DND-41 (cell line): ENCODE data around the gene PHC2.

Experiments
- ATAC-seq: fragments of 200-7000 bp; cut with Tn5 transposase; 3 replicates; pipeline ENCODE4 v1.9.1; 2021; ENCODE audit warnings: low read depth; ENCODE audit not compliant: insufficient read depth
- DNase-seq: peaks from one replicate; pipeline ENCODE4 v3.0.0-alpha.2; 2020
- H2AFZ ChIP-seq: 2 replicates; pipeline ENCODE4 v1.6.0; 2012; ENCODE audit warnings: low read depth, low read length
- H3K27ac ChIP-seq: 2 replicates; pipeline ENCODE4 v1.5.1; 2012; ENCODE audit warnings: low read length, inconsistent platforms
- H3K27me3 ChIP-seq: fragments of 200-600 bp; sonication (generic); 2 replicates; pipeline ENCODE4 v1.6.0; 2012; ENCODE audit warnings: low read length, mild to moderate bottlenecking, inconsistent platforms; ENCODE audit not compliant: insufficient read depth, poor library complexity
- H3K36me3 ChIP-seq: 2 replicates; pipeline ENCODE4 v1.5.1; 2012; ENCODE audit warnings: low read length, inconsistent platforms; ENCODE audit not compliant: insufficient read depth
- H3K4me1 ChIP-seq: 2 replicates; pipeline ENCODE4 v1.5.1; 2012; ENCODE audit warnings: mild to moderate bottlenecking, low read length; ENCODE audit not compliant: insufficient read depth
- H3K4me2 ChIP-seq: 2 replicates; pipeline ENCODE4 v1.6.0; 2012; ENCODE audit warnings: mild to moderate bottlenecking, moderate library complexity, low read length, inconsistent platforms; ENCODE audit not compliant: insufficient read depth
- H3K4me3 ChIP-seq, 2 experiments: fragments of 200-600 bp in 1 of 2; shearing (Covaris generic) in 1 of 2; 2 replicates each; pipeline ENCODE4 v1.5.1; 2012 to 2016; ENCODE audit warnings: inconsistent platforms in 2 of 2, low read length in 2 of 2, mild to moderate bottlenecking in 2 of 2, low read depth in 1 of 2, moderate library complexity in 1 of 2
- H3K79me2 ChIP-seq: 2 replicates; pipeline ENCODE4 v1.6.0; 2012; ENCODE audit warnings: low read length, inconsistent platforms; ENCODE audit not compliant: insufficient read depth
- H3K9ac ChIP-seq: 2 replicates; pipeline ENCODE4 v1.6.0; 2012; ENCODE audit warnings: low read depth, mild to moderate bottlenecking, inconsistent platforms, low read length, moderate library complexity
- H3K9me3 ChIP-seq: 2 replicates; pipeline ENCODE4 v1.5.1; 2012; ENCODE audit warnings: low read length, moderate library complexity, mild to moderate bottlenecking, inconsistent platforms; ENCODE audit not compliant: insufficient read depth, severe bottlenecking
- H4K20me1 ChIP-seq: 2 replicates; pipeline ENCODE4 v1.6.0; 2012; ENCODE audit warnings: low read length; ENCODE audit not compliant: insufficient read depth
- CTCF ChIP-seq: IDR thresholded peaks from 2 replicates; pipeline ENCODE4 v1.5.1; 2012; ENCODE audit warnings: borderline replicate concordance, low read length, moderate library complexity, mild to moderate bottlenecking; ENCODE audit not compliant: poor library complexity, severe bottlenecking; ENCODE audit errors: extremely low read depth
- EZH2 ChIP-seq: IDR thresholded peaks from 3 replicates; pipeline ENCODE4 v1.6.1; 2012; ENCODE audit warnings: borderline replicate concordance, low read depth, mild to moderate bottlenecking, moderate library complexity, low read length, inconsistent platforms; ENCODE audit not compliant: severe bottlenecking

The PHC2 gene

GRCh38 chr1:33332357-33332789 lies 98.5 kb downstream of the PHC2 start:
- no peak for ATAC-seq
- Histone ChIP-seq H4K20me1 (peaks cover 67% of the 10 kb centered on the region), H3K4me3 (no peak overlapping the region), H2AFZ (no peak overlapping the region), H3K4me2 (no peak overlapping the region), H3K9me3 (no peaks in the 10 kb centered on the region), H3K79me2 (peaks cover 45% of the 10 kb centered on the region), H3K4me1 (no peaks in the 10 kb centered on the region), H3K27me3 (no peaks in the 10 kb centered on the region), H3K36me3 (peaks cover 83% of the 10 kb centered on the region), H3K9ac (no peak overlapping the region), H3K27ac (no peak overlapping the region)
- no peak for DNase-seq
- TF ChIP-seq CTCF, result no peak
- no peak for TF ChIP-seq EZH2

GRCh38 chr1:33331444-33332356 lies 99.2 kb downstream of the PHC2 start:
- Histone ChIP-seq H3K36me3 (peaks cover 89% of the 10 kb centered on the region), H3K27me3 (no peaks in the 10 kb centered on the region), H3K4me3 (no peak overlapping the region), H2AFZ (no peak overlapping the region), H4K20me1 (peaks cover 66% of the 10 kb centered on the region), H3K27ac (no peak overlapping the region), H3K4me1 (no peaks in the 10 kb centered on the region), H3K4me2 (no peak overlapping the region), H3K9ac (no peak overlapping the region), H3K9me3 (no peaks in the 10 kb centered on the region), H3K79me2 (peaks cover 39% of the 10 kb centered on the region)
- no peak for TF ChIP-seq CTCF
- no peak for TF ChIP-seq EZH2
- ATAC-seq (no peak), DNase-seq (no peak)

GRCh38 chr1:33330906-33331305 lies 100.0 kb downstream of the PHC2 start:
- Histone ChIP-seq H3K36me3 (peaks cover 94% of the 10 kb centered on the region), H2AFZ (no peak overlapping the region), H3K4me2 (no peak overlapping the region), H3K9ac (no peak overlapping the region), H3K27ac (no peak overlapping the region), H4K20me1 (peaks cover 62% of the 10 kb centered on the region), H3K9me3 (no peaks in the 10 kb centered on the region), H3K27me3 (no peaks in the 10 kb centered on the region), H3K4me1 (no peaks in the 10 kb centered on the region), H3K79me2 (peaks cover 32% of the 10 kb centered on the region), H3K4me3 (no peak overlapping the region)
- no peak for DNase-seq
- TF ChIP-seq EZH2 (no peak), CTCF (no peak)
- no peak for ATAC-seq
